Renal cortical epithelial cell (primary cell): ENCODE measurements around the gene ANO2. TPM values are rescaled to one million over a fixed set of nuclear protein-coding genes. Genes with fewer than 3 reads are reported as not detected.

ENCODE experiments used
- DNase-seq: peaks from one replicate; pipeline ENCODE4 v3.0.0-alpha.2; 2011; ENCODE audit warnings: low read depth
- total RNA-seq: library from RNA; depleted of rRNA; stranded (reverse); fragments of >200 nt; gene quantifications from 2 replicates; pipeline ENCODE4 v1.2.3, GENCODE V29; 2014

Gene ANO2
- total RNA-seq, 1 donor from 2014 or later, result 2.4 TPM

- DNase-seq, result no peak
Measured at GRCh38 chr12:5516371-5517241, 428.5 kb downstream of the ANO2 start.

- DNase-seq, result no peak
Measured at GRCh38 chr12:5515458-5515857, 429.6 kb downstream of the ANO2 start.

- DNase-seq, result no peak
Measured at GRCh38 chr12:5514545-5514944, 430.5 kb downstream of the ANO2 start.

GRCh38 chr12:5514016-5514415 lies 431.0 kb downstream of the ANO2 start:
- DNase-seq, result no peak

- no peak for DNase-seq
Measured at GRCh38 chr12:5513406-5513805, 431.7 kb downstream of the ANO2 start.

Other genes with a start within 250 kb of the ANO2 start
- gene VWF, start 179.4 kb upstream of the ANO2 start, total RNA-seq, result 2.2 and 3.0 TPM in 2 replicates